Tibial nerve (tissue), 4 donors: Measurements from ENCODE around the gene TFB1M. TPM values are rescaled to one million over a fixed set of nuclear protein-coding genes. Genes with fewer than 3 reads are reported as not detected.

Experiments used
- DNase-seq, 2 donors: peaks; one replicate each; pipeline ENCODE4 v3.0.0-alpha.2; 2019; ENCODE audit warnings: low spot score in 2 of 2
- H3K27ac ChIP-seq, 4 donors: fragments of 200-600 bp; sonication (generic) in 3 of 4; one replicate each; pipeline ENCODE4 v1.5.1; 2017 to 2019; ENCODE audit warnings: mild to moderate bottlenecking in 1 of 4
- H3K27me3 ChIP-seq, 2 donors: fragments of 200-600 bp; sonication (generic) in 1 of 2; one replicate each; pipeline versions ENCODE4 v1.5.1 to v1.6.0; 2017 to 2019
- H3K36me3 ChIP-seq, 3 donors: fragments of 200-600 bp; sonication (generic); one replicate each; pipeline ENCODE4 v1.5.1; 2018 to 2019
- H3K4me1 ChIP-seq, 4 donors: fragments of 200-600 bp; sonication (generic) in 3 of 4; one replicate each; pipeline ENCODE4 v1.5.1; 2017 to 2019
- H3K4me3 ChIP-seq, 4 donors: fragments of 200-600 bp; sonication (generic) in 3 of 4; one replicate each; pipeline ENCODE4 v1.5.1; 2017 to 2019; ENCODE audit warnings: mild to moderate bottlenecking in 1 of 4, moderate library complexity in 1 of 4
- H3K9me3 ChIP-seq, 4 donors: fragments of 200-600 bp; sonication (generic) in 3 of 4; one replicate each; pipeline ENCODE4 v1.5.1; 2017 to 2019
- EP300 ChIP-seq, 2 donors: sonication (generic); formaldehyde crosslinking; IDR thresholded peaks; one replicate each; pipeline ENCODE4 v1.6.1; 2017; ENCODE audit warnings: antibody characterized with exemption in 2 of 2, mild to moderate bottlenecking in 1 of 2
- POLR2A ChIP-seq, 2 donors: fragments of 450-650 bp; IDR thresholded peaks; one replicate each; pipeline ENCODE4 v1.6.1; 2017; ENCODE audit warnings: antibody characterized with exemption in 2 of 2, mild to moderate bottlenecking in 2 of 2, moderate library complexity in 2 of 2
- WGBS, 2 donors: methylation state at CpG; one replicate each; pipeline ENCODE4 v1.1.5; 2018; 5-methylcytosine and 5-hydroxymethylcytosine counted together
- total RNA-seq, 4 donors: library from RNA; depleted of rRNA; stranded (reverse); fragments of >200 nt; gene quantifications; one replicate each; pipeline ENCODE4 v1.1.0, GENCODE V29; 2016
- TF ChIP-seq, protein P1 (sequence below), 5 experiments: fragments of 200-600 bp in 3 of 5; fragments of 450-650 bp in 2 of 5; sonication (generic) in 3 of 5; IDR thresholded peaks; one replicate each; pipeline ENCODE4 v1.5.1; 2016 to 2019; ENCODE audit warnings: antibody characterized with exemption in 5 of 5, mild to moderate bottlenecking in 3 of 5, moderate library complexity in 2 of 5

The TFB1M gene
- total RNA-seq, 4 donors from 2014 or later = 21.4 to 52.7 (median 22.1) TPM

DNA sequence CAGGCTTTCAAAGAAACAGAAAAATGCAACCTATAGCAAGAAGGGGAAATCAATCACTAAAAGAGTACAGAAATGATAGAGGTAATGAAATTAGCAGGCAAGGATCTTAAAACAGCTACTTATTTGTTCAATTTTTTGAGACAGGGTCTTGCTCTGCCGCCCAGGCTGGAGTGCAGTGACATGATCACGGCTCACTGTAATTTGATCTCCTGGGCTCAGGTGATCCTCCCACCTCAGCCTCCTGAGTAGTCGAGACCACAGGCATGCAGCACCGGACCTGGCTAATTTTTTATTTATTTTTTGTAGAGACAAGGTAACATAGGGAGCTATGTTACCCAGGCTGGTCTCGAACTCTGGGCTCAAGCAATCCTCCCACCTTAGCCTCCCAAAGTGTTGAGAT, 21.6 kb downstream of the TFB1M start:
- Histone ChIP-seq H3K27me3 (no peaks in the 10 kb centered on the region), H3K36me3 (peaks cover 0 to 79% (median 0%) of the 10 kb centered on the region in 3 donors), H3K9me3 (no peaks in the 10 kb centered on the region), H3K27ac (no peak overlapping the region), H3K4me1 (no peaks in the 10 kb centered on the region), H3K4me3 (no peak overlapping the region)
- 73 to 83% methylated on average over 5 of the region's 5 CpGs for WGBS, 2 donors
- no peak for DNase-seq
- TF ChIP-seq EP300 (IDR thresholded peaks at IDR 0.05) = no peak
- TF ChIP-seq POLR2A (IDR thresholded peaks at IDR 0.05) = no peak
- TF ChIP-seq, protein P1, sequence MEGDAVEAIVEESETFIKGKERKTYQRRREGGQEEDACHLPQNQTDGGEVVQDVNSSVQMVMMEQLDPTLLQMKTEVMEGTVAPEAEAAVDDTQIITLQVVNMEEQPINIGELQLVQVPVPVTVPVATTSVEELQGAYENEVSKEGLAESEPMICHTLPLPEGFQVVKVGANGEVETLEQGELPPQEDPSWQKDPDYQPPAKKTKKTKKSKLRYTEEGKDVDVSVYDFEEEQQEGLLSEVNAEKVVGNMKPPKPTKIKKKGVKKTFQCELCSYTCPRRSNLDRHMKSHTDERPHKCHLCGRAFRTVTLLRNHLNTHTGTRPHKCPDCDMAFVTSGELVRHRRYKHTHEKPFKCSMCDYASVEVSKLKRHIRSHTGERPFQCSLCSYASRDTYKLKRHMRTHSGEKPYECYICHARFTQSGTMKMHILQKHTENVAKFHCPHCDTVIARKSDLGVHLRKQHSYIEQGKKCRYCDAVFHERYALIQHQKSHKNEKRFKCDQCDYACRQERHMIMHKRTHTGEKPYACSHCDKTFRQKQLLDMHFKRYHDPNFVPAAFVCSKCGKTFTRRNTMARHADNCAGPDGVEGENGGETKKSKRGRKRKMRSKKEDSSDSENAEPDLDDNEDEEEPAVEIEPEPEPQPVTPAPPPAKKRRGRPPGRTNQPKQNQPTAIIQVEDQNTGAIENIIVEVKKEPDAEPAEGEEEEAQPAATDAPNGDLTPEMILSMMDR (IDR thresholded peaks at IDR 0.05) = no peak

DNA sequence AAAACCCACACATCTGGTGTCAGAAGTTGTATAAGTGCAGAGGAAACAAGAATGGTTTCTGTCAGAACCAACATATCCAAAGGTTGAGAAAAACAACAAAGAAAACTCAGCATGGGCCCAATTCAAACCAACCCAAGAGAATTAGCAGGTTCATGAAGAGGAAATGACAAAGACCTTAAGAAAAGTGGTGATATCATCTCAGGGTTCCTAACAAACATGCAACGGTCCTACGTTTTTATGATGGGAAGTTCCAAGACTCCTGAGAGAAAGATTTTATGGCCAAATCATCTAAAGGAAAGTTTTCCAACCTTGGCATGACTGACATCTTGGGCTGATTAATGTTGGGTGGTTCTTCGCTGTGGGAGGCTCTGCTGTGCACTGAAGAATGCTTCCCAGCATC, 23.0 kb downstream of the TFB1M start:
- H3K4me1 ChIP-seq = no peaks in the 10 kb centered on the region
- no peaks in the 10 kb centered on the region for H3K27me3 ChIP-seq
- peaks cover 0 to 66% (median 0%) of the 10 kb centered on the region in 3 donors for H3K36me3 ChIP-seq
- TF ChIP-seq POLR2A (IDR thresholded peaks at IDR 0.05) (no peak), EP300 (IDR thresholded peaks at IDR 0.05) (no peak)
- TF ChIP-seq, protein P1 (IDR thresholded peaks at IDR 0.05) = no peak
- H3K27ac ChIP-seq = no peak overlapping the region
- no peak overlapping the region for H3K4me3 ChIP-seq
- 69 to 83% methylated on average over 3 of the region's 3 CpGs for WGBS, 2 donors
- DNase-seq = no peak
- no peaks in the 10 kb centered on the region for H3K9me3 ChIP-seq

DNA sequence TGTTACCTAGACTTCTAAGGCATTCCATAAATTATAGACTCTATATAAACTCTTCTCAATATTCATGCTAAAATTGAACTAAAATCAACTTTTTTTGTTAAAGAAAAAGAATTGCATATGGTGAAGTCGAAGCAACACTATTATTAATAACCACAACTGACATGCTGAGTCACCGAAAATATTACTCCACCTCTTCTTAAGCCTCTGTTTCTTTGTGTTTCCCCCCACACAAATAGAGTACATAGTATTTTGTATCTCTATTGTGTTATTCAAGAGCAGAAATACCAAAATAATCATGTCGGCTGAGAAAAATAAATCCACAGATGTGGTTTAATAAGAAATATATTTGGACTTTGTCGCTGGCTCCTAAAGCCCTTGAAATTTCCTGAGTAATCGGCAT, 23.8 kb downstream of the TFB1M start:
- 95% methylated on average over 5 of the region's 5 CpGs for WGBS, 2 donors
- no peak for DNase-seq

DNA sequence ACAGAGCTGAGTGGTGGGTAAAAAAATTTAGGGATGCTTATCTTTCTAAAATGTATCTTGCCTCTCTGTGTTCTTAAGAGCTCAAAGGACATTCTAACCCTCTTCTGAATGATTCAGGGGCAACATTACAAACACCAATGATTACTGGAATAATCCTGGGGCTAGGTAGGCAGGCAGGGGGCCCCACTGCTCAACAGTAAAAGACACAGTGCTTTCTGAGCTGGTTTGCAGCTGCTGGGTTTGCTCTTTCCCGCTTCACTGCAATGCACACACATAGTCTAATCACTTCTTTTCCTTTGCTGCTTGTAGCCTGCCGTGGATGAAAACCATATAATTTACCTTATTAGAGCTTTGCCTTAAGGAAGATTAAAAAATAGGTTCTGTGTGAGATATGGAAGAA, 26.5 kb downstream of the TFB1M start:
- DNase-seq = no peak
- Histone ChIP-seq H3K4me3 (no peak overlapping the region), H3K27me3 (no peaks in the 10 kb centered on the region), H3K9me3 (no peaks in the 10 kb centered on the region), H3K36me3 (peaks cover 0 to 58% (median 0%) of the 10 kb centered on the region in 3 donors), H3K4me1 (no peaks in the 10 kb centered on the region), H3K27ac (no peak overlapping the region)
- WGBS, 2 donors = 68 to 75% methylated on average over 2 of the region's 2 CpGs
- TF ChIP-seq POLR2A (IDR thresholded peaks at IDR 0.05) = no peak
- TF ChIP-seq EP300 (IDR thresholded peaks at IDR 0.05) = no peak
- TF ChIP-seq, protein P1 (IDR thresholded peaks at IDR 0.05) = no peak

More for the DNA sequence above, 23.8 kb downstream of the TFB1M start:
- H3K4me3 ChIP-seq = no peak overlapping the region
- H3K4me1 ChIP-seq = no peaks in the 10 kb centered on the region
- H3K27me3 ChIP-seq = no peaks in the 10 kb centered on the region
- H3K36me3 ChIP-seq = peaks cover 0 to 58% (median 0%) of the 10 kb centered on the region in 3 donors
- H3K9me3 ChIP-seq = no peaks in the 10 kb centered on the region
- H3K27ac ChIP-seq = no peak overlapping the region
- TF ChIP-seq, protein P1 (IDR thresholded peaks at IDR 0.05) = no peak
- TF ChIP-seq EP300 (IDR thresholded peaks at IDR 0.05) (no peak), POLR2A (IDR thresholded peaks at IDR 0.05) (no peak)

DNA sequence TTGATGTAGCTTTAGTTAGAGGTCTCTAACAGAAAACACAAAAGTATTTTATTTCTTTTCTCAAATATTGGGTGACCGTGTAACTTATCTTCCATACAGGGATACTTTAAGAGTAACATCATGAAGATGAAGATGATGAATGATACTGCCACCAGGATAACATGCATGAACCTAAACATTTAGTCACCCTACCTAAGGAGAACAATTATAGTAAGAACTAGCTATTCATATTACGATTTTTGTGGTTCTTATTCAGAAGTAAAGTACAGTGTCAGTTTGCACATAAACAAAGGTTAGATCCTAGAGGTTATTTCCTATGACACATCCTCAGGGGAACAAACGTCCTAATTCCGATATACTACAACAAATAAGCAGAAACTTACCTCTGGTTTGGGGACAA, 29.5 kb downstream of the TFB1M start:
- Histone ChIP-seq H3K36me3 (peaks cover 0 to 47% (median 0%) of the 10 kb centered on the region in 3 donors), H3K4me3 (no peak overlapping the region), H3K27me3 (no peaks in the 10 kb centered on the region), H3K9me3 (no peaks in the 10 kb centered on the region), H3K27ac (no peak overlapping the region), H3K4me1 (no peaks in the 10 kb centered on the region)
- no peak for DNase-seq
- WGBS, 2 donors = 93 to 94% methylated on average over 4 of the region's 4 CpGs
- TF ChIP-seq EP300 (IDR thresholded peaks at IDR 0.05) (no peak), POLR2A (IDR thresholded peaks at IDR 0.05) (no peak)
- TF ChIP-seq, protein P1 (IDR thresholded peaks at IDR 0.05) = no peak
